Measurements from ENCODE around the gene NDUFA3. TPM values are rescaled to one million over a fixed set of nuclear protein-coding genes. Genes with fewer than 3 reads are reported as not detected.

The NDUFA3 gene
- total RNA-seq (2021; ENCODE audit: unreplicated experiment) (211 TPM), Bru-seq, nascent RNA (percentile 80 among the genes with signal in this experiment), BruChase-seq, experiment 1, labeled RNA remaining after a 2-hour chase (percentile 79 among the genes with signal in this experiment), BruChase-seq, experiment 2, labeled RNA remaining after a 6-hour chase (percentile 84 among the genes with signal in this experiment)
- 524 TPM for polyA plus RNA-seq (2012; ENCODE audit: insufficient read length)
- long read RNA-seq, transcript NDUFA3-214 (4 exons, 963 nt) = major isoform, 120 of 156 reads
- long read RNA-seq, transcript NDUFA3-213 (3 exons, 541 nt) = minor isoform, 5 of 156 reads
- long read RNA-seq, partial matches to known transcripts = 20 of 156 reads
- long read RNA-seq, other reads (novel, unspliced or antisense) = 8 of 156 reads

DNA sequence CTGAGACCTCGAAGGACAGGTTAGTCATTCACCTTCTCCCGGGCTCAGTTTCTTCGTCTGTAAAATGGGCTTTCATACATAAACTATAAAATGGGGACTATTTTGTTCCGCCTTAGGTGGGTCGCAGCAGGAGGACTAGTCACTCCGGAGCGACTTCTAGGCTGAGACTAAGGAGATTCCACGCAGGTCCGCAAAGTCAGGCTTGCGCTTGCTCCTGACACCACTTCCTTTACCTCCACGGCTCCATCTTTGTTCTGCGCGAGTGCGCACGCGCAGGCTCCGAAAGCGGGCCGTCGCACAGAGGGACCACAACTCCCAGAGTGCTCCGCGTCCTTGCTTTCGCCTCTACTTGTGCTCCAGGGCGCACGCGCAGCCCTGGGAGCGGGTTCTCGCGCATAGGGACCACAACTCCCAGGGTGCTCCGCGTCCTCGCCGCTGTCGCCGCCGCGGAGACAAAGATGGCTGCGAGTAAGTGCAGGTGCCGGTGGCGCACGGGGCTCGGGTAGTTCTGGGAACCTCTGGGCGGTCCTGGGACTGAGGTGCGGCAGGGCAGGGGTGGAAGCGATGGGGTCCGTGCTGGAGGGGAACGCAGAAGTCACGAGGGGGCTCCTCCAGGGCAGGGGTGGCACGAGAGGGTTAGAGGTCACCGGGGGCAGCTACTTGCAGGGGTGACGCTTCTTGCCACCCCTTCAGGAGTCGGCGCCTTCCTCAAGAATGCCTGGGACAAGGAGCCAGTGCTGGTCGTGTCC is at the start of gene NDUFA3:
NDUFA3 (plus strand) TSS at position 435 of the 749 bp plus-strand sequence; CDS start at position 459, 24 bp downstream.
- DNase-seq (ENCODE audit: low read depth, low spot score) = peak; percentile 95
- H3K4me1 ChIP-seq (ENCODE audit: control insufficient read depth, insufficient read depth, low read length) = peaks cover 9% of the 10 kb centered on the region; the same call in 1 of the 2 replicates
- intact Hi-C loops (cut with micrococcal nuclease; ENCODE audit: unreplicated experiment) (no loop called here), in situ Hi-C loops (cut with HindIII; ENCODE audit: low pct_unique_long_range_greater_than_20kb, low sequenced_read_pairs) (no loop called here)
- no peaks in the 10 kb centered on the region for H3K27me3 ChIP-seq (ENCODE audit: control insufficient read depth, insufficient read depth, low read length)
- H3K36me3 ChIP-seq (ENCODE audit: control insufficient read depth, insufficient read depth, low read length) = no peaks in the 10 kb centered on the region; the same call in 1 of the 2 replicates
- peak; percentile 35; the same call in 1 of the 2 replicates for TF ChIP-seq TCF7L2 (IDR thresholded peaks at IDR 0.05; ENCODE audit: low read depth, low read length)
- TF ChIP-seq, protein P1, sequence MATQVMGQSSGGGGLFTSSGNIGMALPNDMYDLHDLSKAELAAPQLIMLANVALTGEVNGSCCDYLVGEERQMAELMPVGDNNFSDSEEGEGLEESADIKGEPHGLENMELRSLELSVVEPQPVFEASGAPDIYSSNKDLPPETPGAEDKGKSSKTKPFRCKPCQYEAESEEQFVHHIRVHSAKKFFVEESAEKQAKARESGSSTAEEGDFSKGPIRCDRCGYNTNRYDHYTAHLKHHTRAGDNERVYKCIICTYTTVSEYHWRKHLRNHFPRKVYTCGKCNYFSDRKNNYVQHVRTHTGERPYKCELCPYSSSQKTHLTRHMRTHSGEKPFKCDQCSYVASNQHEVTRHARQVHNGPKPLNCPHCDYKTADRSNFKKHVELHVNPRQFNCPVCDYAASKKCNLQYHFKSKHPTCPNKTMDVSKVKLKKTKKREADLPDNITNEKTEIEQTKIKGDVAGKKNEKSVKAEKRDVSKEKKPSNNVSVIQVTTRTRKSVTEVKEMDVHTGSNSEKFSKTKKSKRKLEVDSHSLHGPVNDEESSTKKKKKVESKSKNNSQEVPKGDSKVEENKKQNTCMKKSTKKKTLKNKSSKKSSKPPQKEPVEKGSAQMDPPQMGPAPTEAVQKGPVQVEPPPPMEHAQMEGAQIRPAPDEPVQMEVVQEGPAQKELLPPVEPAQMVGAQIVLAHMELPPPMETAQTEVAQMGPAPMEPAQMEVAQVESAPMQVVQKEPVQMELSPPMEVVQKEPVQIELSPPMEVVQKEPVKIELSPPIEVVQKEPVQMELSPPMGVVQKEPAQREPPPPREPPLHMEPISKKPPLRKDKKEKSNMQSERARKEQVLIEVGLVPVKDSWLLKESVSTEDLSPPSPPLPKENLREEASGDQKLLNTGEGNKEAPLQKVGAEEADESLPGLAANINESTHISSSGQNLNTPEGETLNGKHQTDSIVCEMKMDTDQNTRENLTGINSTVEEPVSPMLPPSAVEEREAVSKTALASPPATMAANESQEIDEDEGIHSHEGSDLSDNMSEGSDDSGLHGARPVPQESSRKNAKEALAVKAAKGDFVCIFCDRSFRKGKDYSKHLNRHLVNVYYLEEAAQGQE (IDR thresholded peaks at IDR 0.05; ENCODE audit: insufficient read depth in 1 of 2, low read depth in 2 of 2, low read length in 1 of 2) = peak in 1 of 2 experiments; percentile 66; a peak in 1 of 4 replicates
- TF ChIP-seq, protein P2, sequence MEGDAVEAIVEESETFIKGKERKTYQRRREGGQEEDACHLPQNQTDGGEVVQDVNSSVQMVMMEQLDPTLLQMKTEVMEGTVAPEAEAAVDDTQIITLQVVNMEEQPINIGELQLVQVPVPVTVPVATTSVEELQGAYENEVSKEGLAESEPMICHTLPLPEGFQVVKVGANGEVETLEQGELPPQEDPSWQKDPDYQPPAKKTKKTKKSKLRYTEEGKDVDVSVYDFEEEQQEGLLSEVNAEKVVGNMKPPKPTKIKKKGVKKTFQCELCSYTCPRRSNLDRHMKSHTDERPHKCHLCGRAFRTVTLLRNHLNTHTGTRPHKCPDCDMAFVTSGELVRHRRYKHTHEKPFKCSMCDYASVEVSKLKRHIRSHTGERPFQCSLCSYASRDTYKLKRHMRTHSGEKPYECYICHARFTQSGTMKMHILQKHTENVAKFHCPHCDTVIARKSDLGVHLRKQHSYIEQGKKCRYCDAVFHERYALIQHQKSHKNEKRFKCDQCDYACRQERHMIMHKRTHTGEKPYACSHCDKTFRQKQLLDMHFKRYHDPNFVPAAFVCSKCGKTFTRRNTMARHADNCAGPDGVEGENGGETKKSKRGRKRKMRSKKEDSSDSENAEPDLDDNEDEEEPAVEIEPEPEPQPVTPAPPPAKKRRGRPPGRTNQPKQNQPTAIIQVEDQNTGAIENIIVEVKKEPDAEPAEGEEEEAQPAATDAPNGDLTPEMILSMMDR (IDR thresholded peaks at IDR 0.05) = no peak
- TF ChIP-seq SIN3A (IDR thresholded peaks at IDR 0.05; ENCODE audit: borderline replicate concordance, insufficient read depth, low read depth, low read length) = peak; percentile 68; the same call in 1 of the 2 replicates
- TF ChIP-seq POLR2AphosphoS5 (IDR thresholded peaks at IDR 0.05; ENCODE audit: low read depth, low read length) = peak; percentile 94
- peak within 1 kb of the TSS; percentile 56 to 96 for H3K4me3 ChIP-seq (ENCODE audit: low read depth in 2 of 2, low read length in 2 of 2)
- no TSS peak for BruUV-seq (replicated peaks)
- peak within 1 kb of the TSS; percentile 96 for H3K27ac ChIP-seq (ENCODE audit: low read length)
- ChIA-PET POLR2A (interaction anchor here (0.7 kb wide), 1 partner anchor 1323 kb away, joined by 4 read pairs; no protein-coding TSS in a partner anchor), CTCF (no interaction called here)
- no peaks in the 10 kb centered on the region for H3K9me3 ChIP-seq (ENCODE audit: control insufficient read depth, insufficient read depth, low read depth, low read length)
- ATAC-seq = peak; percentile 96

DNA sequence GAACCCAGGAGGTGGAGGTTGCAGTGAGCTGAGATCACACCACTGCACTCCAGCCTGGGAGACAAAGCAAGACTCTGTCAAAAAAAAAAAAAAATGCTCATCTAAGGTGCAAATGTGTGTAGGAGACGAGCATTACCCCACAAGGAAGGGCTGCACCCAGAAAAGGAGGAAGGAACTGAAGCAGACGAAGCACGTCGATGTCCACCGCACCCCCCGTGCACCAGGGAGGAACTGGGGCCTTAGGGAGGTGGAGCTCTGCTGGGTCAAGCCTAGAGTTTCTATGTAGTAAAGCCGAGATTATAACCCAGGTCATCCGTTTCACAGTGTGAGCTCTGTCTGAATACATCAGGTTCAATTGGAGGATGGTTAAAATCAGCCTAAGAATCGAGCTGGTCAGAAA is 40.0 kb upstream of the NDUFA3 start:
- H3K4me3 ChIP-seq (ENCODE audit: low read depth in 2 of 2, low read length in 2 of 2) = no peak overlapping the region
- H3K4me1 ChIP-seq (ENCODE audit: control insufficient read depth, insufficient read depth, low read length) = no peaks in the 10 kb centered on the region
- H3K27me3 ChIP-seq (ENCODE audit: control insufficient read depth, insufficient read depth, low read length) = no peaks in the 10 kb centered on the region
- in situ Hi-C loops (cut with HindIII; ENCODE audit: low pct_unique_long_range_greater_than_20kb, low sequenced_read_pairs) (no loop called here), intact Hi-C loops (cut with micrococcal nuclease; ENCODE audit: unreplicated experiment) (no loop called here)
- TF ChIP-seq TCF7L2 (IDR thresholded peaks at IDR 0.05; ENCODE audit: low read depth, low read length) = no peak
- TF ChIP-seq POLR2AphosphoS5 (IDR thresholded peaks at IDR 0.05; ENCODE audit: low read depth, low read length) = no peak
- TF ChIP-seq, protein P2 (IDR thresholded peaks at IDR 0.05) = no peak
- DNase-seq (ENCODE audit: low read depth, low spot score) = no peak
- 0 out of 2 replicates have a peak, but pooled peaks have one; percentile 17 for ATAC-seq
- POLR2A ChIA-PET = interaction anchor here (0.5 kb wide), 1 partner anchor 41 kb away, joined by 4 read pairs; no protein-coding TSS in a partner anchor
- H3K9me3 ChIP-seq (ENCODE audit: control insufficient read depth, insufficient read depth, low read depth, low read length) = no peaks in the 10 kb centered on the region
- BruUV-seq (replicated peaks) = no TSS peak
- CTCF ChIA-PET = interaction anchor here (0.6 kb wide), 1 partner anchor 209 kb away, joined by 3 read pairs; no protein-coding TSS in a partner anchor
- no peak overlapping the region for H3K27ac ChIP-seq (ENCODE audit: low read length)
- H3K36me3 ChIP-seq (ENCODE audit: control insufficient read depth, insufficient read depth, low read length) = no peaks in the 10 kb centered on the region

All from Panc1 (cell line).